Measurements from ENCODE around the gene CTLA4. TPM values are rescaled to one million over a fixed set of nuclear protein-coding genes. Genes with fewer than 3 reads are reported as not detected.

Gene CTLA4
- total RNA-seq, 1 donor from 2014 or later, result 1.6 TPM

DNA sequence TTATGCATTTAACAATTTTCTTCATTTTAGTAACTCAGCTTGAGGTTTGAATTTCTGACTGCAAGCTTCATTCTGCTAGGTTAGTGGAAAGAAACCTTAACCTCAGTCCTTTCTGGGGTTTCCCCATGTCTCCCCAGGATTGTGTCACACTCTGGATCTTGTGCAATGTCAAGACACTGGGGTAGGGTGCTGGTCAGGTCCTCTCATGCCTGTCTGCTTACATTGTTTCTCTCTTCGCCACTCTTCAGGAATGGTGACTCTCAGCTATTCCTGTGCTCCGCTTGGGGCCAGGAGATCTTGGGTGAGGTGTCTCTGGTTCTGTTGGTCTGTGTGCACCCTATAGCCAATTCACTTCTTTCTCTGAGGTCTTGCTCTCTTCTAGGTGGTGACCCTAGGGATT, 23.9 kb downstream of the CTLA4 start:
- DNase-seq (ENCODE audit: low spot score), result no peak

DNA sequence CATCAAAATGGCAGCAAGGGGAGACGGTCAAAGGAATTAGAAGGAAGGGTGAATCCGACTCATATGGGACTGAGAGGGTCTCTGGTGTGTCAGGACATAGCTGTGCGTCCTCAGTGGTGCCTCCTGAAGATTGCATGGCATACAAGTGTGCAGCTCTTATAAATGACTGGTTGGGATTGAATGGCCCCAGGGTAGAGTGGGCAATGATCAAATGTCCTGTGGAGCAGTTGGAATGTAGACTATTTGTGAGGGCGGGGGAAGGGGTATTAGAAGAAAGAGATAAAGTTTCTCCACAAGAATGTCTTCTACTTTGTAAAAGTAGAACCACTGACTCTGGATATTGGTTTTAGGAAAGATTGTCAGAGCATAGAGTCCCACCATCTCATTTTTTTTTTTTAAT, 24.6 kb downstream of the CTLA4 start:
- no peak for DNase-seq (ENCODE audit: low spot score)

- no peak for DNase-seq (ENCODE audit: low spot score)
Measured at GRCh38 chr2:203893401-203893800, 25.8 kb downstream of the CTLA4 start.

- DNase-seq (ENCODE audit: low spot score), result no peak
Measured at GRCh38 chr2:203893840-203894239, 26.3 kb downstream of the CTLA4 start.

DNA sequence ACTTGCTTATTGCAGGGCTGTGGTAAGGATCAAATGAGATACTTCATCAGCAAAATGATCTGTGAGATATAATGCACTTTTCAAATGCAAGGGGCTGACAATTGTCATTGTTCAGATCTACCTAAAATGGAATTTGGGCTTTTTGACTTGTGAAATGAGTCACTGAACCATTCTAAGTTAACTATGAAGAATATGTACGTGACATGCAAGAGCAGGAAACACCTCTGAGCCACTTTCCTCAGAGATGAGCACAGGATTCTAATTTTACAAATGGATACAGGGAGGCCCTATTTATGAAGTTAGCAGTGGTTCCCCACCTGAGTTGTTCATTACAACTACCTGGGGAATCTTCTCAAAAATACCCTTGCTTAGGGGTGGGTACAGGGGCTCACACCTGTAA, 26.7 kb downstream of the CTLA4 start:
- DNase-seq (ENCODE audit: low spot score), result no peak

DNA sequence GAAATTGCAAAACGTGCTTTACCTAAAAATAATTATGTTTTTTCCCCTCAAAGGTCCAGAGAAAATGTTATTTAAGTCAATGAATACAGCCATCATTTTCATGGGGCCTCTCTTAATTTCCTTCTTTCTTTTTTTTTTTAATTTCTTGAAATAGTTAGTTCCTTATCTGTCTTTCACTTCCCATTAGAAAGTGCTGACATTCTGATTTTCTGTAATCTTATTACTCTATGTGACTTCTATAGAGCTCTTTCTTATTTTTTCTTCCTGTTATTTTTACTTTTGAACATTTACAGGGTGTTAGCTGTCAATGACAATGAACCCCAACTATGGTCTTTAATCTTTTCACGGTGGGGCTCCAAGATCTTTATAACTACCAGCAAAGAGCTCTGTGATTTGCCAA, 30.0 kb downstream of the CTLA4 start:
- DNase-seq (ENCODE audit: low spot score), result no peak

- DNase-seq (ENCODE audit: low spot score), result no peak
Measured at GRCh38 chr2:203898657-203899056, 31.1 kb downstream of the CTLA4 start.

DNA sequence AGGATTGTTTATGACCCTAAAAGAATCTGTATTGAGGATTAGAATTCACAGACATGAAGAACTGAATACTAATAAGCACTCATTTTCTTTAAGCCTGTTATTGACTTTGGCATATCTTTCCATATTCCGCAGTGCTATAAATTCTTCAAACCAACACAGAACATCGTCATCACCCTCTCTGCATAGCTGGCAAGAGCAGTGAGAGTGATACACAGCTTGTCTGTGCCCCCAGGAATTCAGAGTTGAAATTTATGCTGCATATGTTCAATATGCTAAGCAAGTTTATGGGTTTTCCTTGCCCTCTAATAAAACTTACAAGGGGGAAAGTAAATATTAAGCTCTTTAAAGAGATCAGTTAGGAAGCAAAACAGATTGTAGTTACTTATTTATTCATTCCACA, 32.7 kb downstream of the CTLA4 start:
- DNase-seq (ENCODE audit: low spot score), result no peak

- DNase-seq (ENCODE audit: low spot score), result no peak
Measured at GRCh38 chr2:203904022-203904421, 36.5 kb downstream of the CTLA4 start.

GRCh38 chr2:203905656-203906055, 38.1 kb downstream of the CTLA4 start:
- no peak for DNase-seq (ENCODE audit: low spot score)

DNA sequence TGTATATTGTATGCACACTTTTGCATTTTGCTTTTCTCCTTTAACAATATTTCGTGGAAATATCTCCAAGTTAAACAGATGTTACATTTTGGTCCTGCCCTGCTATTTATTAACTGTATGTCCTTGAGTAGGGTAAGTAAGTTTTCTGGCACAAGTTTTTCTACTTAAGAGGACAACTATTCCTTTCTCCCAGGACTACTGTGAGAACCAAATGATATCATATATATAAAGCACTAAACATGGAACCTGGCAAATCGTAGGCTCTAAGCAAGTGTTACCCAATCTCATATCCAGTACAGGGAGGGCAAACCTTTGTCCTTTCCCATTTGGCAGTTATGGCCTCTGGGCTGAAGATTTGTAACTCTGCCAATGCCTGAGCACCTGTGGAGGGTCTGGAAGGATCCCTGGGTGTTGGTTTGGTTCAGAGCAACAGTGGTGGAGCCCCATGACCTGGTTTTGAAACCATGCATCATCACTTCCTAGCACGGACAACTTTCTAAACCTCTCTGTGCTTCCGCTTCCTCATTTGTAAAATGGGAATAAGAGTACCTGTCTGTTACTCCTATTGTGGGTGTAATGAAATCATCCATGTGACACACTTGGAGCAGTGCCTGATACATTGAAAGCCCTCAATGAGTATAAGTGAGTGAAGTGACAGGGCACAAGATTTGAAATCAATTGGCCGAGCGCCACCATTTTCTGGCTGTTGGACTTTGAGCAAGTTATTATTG, 40.7 kb downstream of the CTLA4 start:
- DNase-seq (ENCODE audit: low spot score), result peak; percentile 42

GRCh38 chr2:203908797-203909185, 41.2 kb downstream of the CTLA4 start:
- DNase-seq (ENCODE audit: low spot score), result no peak

DNA sequence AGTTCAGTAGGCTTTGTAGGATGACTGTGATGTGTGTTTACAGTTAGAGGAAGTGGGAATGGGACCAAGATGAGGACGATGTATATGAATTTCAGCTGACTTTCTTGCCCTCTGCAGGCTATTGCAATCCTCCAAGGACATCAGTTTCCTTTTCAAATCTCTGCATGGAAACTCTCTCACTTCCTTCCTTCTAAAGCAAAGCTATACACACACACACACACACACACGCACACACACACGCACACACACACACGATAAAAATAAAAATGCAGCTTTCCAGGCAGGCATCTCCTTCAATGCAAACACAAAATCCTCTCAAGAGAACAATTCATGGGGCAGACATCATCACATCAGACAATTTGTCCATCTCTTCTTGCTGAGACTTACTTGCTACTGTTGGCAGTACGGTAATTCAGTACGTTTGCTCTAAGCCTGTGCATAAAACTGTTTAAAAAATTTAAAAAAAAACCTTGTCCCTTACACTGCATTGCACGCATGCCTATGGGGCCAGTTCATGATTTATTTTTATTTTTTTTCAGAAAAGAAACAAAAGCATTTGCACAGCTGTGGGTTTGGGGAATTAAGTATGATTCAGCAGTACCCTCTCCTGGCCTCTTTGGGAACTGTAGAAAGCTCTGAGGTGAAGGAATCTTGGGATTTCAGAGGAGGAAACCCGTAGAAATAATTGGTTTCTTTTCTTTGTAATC, 41.8 kb downstream of the CTLA4 start:
- peak; percentile 42 for DNase-seq (ENCODE audit: low spot score)

DNA sequence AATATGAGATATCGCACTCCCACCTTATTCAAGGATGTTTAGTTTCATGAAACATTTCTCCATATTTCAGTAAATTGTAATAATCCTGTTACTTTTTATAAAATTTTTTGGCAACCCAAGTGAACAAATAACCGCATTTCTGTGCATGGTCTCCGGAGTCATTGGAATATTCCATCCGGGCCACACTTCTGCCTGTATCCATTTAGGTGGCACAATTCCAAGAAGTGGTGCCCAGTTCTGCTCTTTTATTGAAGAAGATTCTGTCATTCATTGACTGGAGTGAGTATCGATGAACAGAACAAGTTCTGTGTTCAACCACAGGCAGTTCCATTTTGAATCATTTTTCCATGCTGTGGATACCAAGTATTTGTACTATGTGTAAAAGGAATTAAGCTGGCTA, 42.4 kb downstream of the CTLA4 start:
- no peak for DNase-seq (ENCODE audit: low spot score)

GRCh38 chr2:203913947-203914346, 46.4 kb downstream of the CTLA4 start:
- DNase-seq (ENCODE audit: low spot score), result no peak

- DNase-seq (ENCODE audit: low spot score), result no peak
Measured at GRCh38 chr2:203914546-203915182, 47.1 kb downstream of the CTLA4 start.

DNA sequence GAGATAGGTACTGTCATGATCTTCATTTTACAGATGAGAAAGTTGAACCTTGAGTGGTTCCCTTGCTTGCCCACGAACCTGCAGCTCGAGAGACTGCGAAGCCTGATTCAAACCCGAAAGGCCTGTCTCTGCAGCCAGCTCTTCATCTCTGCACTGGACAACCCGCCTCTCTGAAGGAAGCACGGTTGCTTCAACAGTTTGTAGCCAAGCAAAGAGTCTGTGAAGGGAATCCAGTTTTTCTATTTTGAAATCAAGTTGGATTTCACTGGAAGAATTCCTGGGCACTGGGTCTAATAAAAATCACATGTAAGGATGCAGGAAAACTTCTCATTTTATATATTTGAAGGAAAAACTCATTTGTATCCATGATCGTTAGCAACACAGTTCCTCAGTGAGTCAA, 47.7 kb downstream of the CTLA4 start:
- no peak for DNase-seq (ENCODE audit: low spot score)

- no peak for DNase-seq (ENCODE audit: low spot score)
Measured at GRCh38 chr2:203916756-203917155, 49.2 kb downstream of the CTLA4 start.

- no peak for DNase-seq (ENCODE audit: low spot score)
Measured at GRCh38 chr2:203918264-203918663, 50.7 kb downstream of the CTLA4 start.

- no peak for DNase-seq (ENCODE audit: low spot score)
Measured at GRCh38 chr2:203918839-203919238, 51.3 kb downstream of the CTLA4 start.

All from mucosa of gallbladder (tissue), 1 donor.